Endothelial cell of umbilical vein (primary cell): Measurements from ENCODE around the gene CLSTN2. TPM values are rescaled to one million over a fixed set of nuclear protein-coding genes. Genes with fewer than 3 reads are reported as not detected.

Experiments
- BruUV-seq: library from RNA; stranded (reverse); fragments of 400-500 nt; replicated peaks from 2 replicates; lab custom pipeline; 2021; lab: Mats Ljungman, UMichigan
- CTCF ChIA-PET: fragments of 300-600, 350-600 bp; sonication (Branson Sonifier 250); formaldehyde crosslinking; loops from one replicate; lab custom pipeline; 2021; ENCODE audit warnings: antibody characterized with exemption, inconsistent platforms; lab: Charles Lee
- POLR2A ChIA-PET: fragments of 300-600, 350-600 bp; sonication (Branson Sonifier 250); formaldehyde crosslinking; loops from one replicate; lab custom pipeline; 2021; ENCODE audit warnings: antibody characterized with exemption, inconsistent platforms; lab: Charles Lee
- DNase-seq: peaks from one replicate; pipeline ENCODE4 v3.0.0-alpha.2; 2011; ENCODE audit warnings: low read depth, low spot score
- FAIRE-seq: peaks from 2 replicates; lab custom pipeline; 2011; peaks lifted over from hg19 to GRCh38; lab: Jason Lieb, UNC
- H2AFZ ChIP-seq: 2 replicates; pipeline ENCODE4 v1.6.0; 2012; ENCODE audit warnings: low read depth, low read length, control low read depth, inconsistent platforms
- H3K27ac ChIP-seq: 2 replicates; pipeline ENCODE4 v1.5.1; 2011; ENCODE audit warnings: low read depth, mild to moderate bottlenecking, control low read depth, low read length, moderate library complexity; ENCODE audit not compliant: insufficient read depth
- H3K27me3 ChIP-seq, 2 experiments: 2 replicates each; pipeline versions ENCODE4 v1.6.0 to v1.6.1; 2011; ENCODE audit warnings: low read length in 2 of 2, mixed read lengths in 1 of 2; ENCODE audit not compliant: control insufficient read depth in 2 of 2, insufficient read depth in 2 of 2
- H3K36me3 ChIP-seq, 2 experiments: 2 replicates in 1 of 2; 3 replicates in 1 of 2; pipeline ENCODE4 v1.5.1; 2011; ENCODE audit warnings: low read length in 2 of 2, mild to moderate bottlenecking in 1 of 2, moderate library complexity in 1 of 2; ENCODE audit not compliant: control insufficient read depth in 2 of 2, insufficient read depth in 2 of 2; ENCODE audit errors: extremely low read depth in 1 of 2
- H3K4me1 ChIP-seq: 3 replicates; pipeline ENCODE4 v1.5.1; 2011; ENCODE audit warnings: mild to moderate bottlenecking, low read length; ENCODE audit not compliant: control insufficient read depth, insufficient read depth; ENCODE audit errors: extremely low read depth
- H3K4me2 ChIP-seq: 2 replicates; pipeline ENCODE4 v1.6.1; 2011; ENCODE audit warnings: low read length, control low read depth, mixed read lengths; ENCODE audit not compliant: insufficient read depth
- H3K4me3 ChIP-seq, 3 experiments: fragments of 200-600 bp in 1 of 3; sonication (generic), shearing (Covaris generic) in 1 of 3; replicated peaks in 1 of 3; 2 replicates each; pipeline ENCODE4 v1.5.1; 2011 to 2016; ENCODE audit warnings: control low read depth in 3 of 3, low read length in 3 of 3, mild to moderate bottlenecking in 2 of 3, inconsistent platforms in 1 of 3, low read depth in 1 of 3, moderate library complexity in 1 of 3; ENCODE audit not compliant: insufficient read depth in 1 of 3
- H3K79me2 ChIP-seq: 2 replicates; pipeline ENCODE4 v1.6.0; 2012; ENCODE audit warnings: low read length, inconsistent platforms; ENCODE audit not compliant: control insufficient read depth, insufficient read depth
- H3K9ac ChIP-seq: replicated peaks from 2 replicates; pipeline ENCODE3; 2011; ENCODE audit warnings: low read length, control low read depth; ENCODE audit not compliant: insufficient read depth; ENCODE audit errors: extremely low read depth
- H3K9me1 ChIP-seq: replicated peaks from 3 replicates; pipeline ENCODE4 v1.6.0; 2011; ENCODE audit warnings: mild to moderate bottlenecking, low read length; ENCODE audit not compliant: control insufficient read depth, insufficient read depth; ENCODE audit errors: extremely low read depth
- H3K9me3 ChIP-seq: replicated peaks from 2 replicates; pipeline ENCODE4 v1.5.1; 2012; ENCODE audit warnings: low read length, inconsistent platforms; ENCODE audit not compliant: control insufficient read depth, insufficient read depth
- H4K20me1 ChIP-seq: replicated peaks from 2 replicates; pipeline ENCODE3; 2011; ENCODE audit warnings: mild to moderate bottlenecking, low read length; ENCODE audit not compliant: control insufficient read depth, insufficient read depth; ENCODE audit errors: extremely low read depth
- EZH2 ChIP-seq: IDR thresholded peaks from 2 replicates; pipeline ENCODE4 v1.6.1; 2012; ENCODE audit warnings: borderline replicate concordance, low read depth, mild to moderate bottlenecking, moderate library complexity, low read length, inconsistent platforms; ENCODE audit not compliant: severe bottlenecking
- FOS ChIP-seq: IDR thresholded peaks from 2 replicates; pipeline ENCODE4 v1.6.1; 2011; ENCODE audit warnings: mild to moderate bottlenecking, low read length, moderate library complexity, borderline replicate concordance; ENCODE audit not compliant: insufficient read depth
- GATA2 ChIP-seq: IDR thresholded peaks from 2 replicates; pipeline ENCODE4 v1.7.0; 2011; ENCODE audit warnings: low read depth, mild to moderate bottlenecking, moderate library complexity, mixed read lengths, low read length; ENCODE audit not compliant: insufficient read length, insufficient read depth
- JUN ChIP-seq: IDR thresholded peaks from 2 replicates; pipeline ENCODE4 v1.6.1; 2011; ENCODE audit warnings: borderline replicate concordance, low read depth; ENCODE audit not compliant: insufficient read length, insufficient read depth
- MYC ChIP-seq: IDR thresholded peaks from one replicate; pipeline ENCODE4 v1.6.1; 2011; ENCODE audit warnings: mild to moderate bottlenecking, low read depth, low read length
- POLR2A ChIP-seq: IDR thresholded peaks from 2 replicates; pipeline ENCODE4 v1.6.1; 2012; ENCODE audit warnings: low read depth, mild to moderate bottlenecking, control low read depth, low read length
- POLR2AphosphoS5 ChIP-seq: IDR thresholded peaks from 2 replicates; pipeline ENCODE4 v1.6.1; 2012; ENCODE audit warnings: low read depth, mild to moderate bottlenecking, control low read depth, low read length, moderate library complexity; ENCODE audit not compliant: insufficient read depth
- dilution Hi-C: fragments of 300-500 bp; cut with MboI; formaldehyde crosslinking; loops from one replicate; pipeline ENCODE4 v1.15.0; 2019; ENCODE audit warnings: low sequenced_read_pairs; ENCODE audit not compliant: extremely low pct_ligation_motif_present
- intact Hi-C: fragments of 100-400 bp; cut with micrococcal nuclease; formaldehyde crosslinking; loops from one replicate; pipeline ENCODE4 v1.10.0; 2022
- polyA plus RNA-seq, 4 experiments: library from polyadenylated mRNA; depleted of rRNA in 3 of 4; stranded (reverse) in 3 of 4; unstranded in 1 of 4; fragments of >200 nt; gene quantifications; 2 replicates each; pipeline versions ENCODE4 v1.2.1 to v1.2.3, GENCODE V29; 2011 to 2012; ENCODE audit warnings: missing spikeins in 1 of 4
- total RNA-seq: library from RNA; stranded (reverse); gene quantifications from 2 replicates; pipeline ENCODE4 v1.2.3, GENCODE V29; 2021
- TF ChIP-seq, protein P1 (sequence below), 2 donors: IDR thresholded peaks; 1 replicate in 1 of 2; 2 replicates in 1 of 2; pipeline ENCODE4 v1.5.1; 2011; ENCODE audit warnings: low read length in 2 of 2, mild to moderate bottlenecking in 2 of 2, moderate library complexity in 2 of 2, control low read depth in 1 of 2, inconsistent platforms in 1 of 2, low read depth in 1 of 2; ENCODE audit not compliant: insufficient read depth in 1 of 2; ENCODE audit errors: extremely low read depth in 1 of 2
- TF ChIP-seq, protein P2 (sequence below): IDR thresholded peaks from 2 replicates; pipeline ENCODE4 v1.6.1; 2011; ENCODE audit not compliant: insufficient read depth, insufficient read length

Gene CLSTN2
- total and polyA plus RNA-seq, 2 donors (not counting 3 experiments of a cell fraction or from before 2014, with no cell fraction given) = 0.26 to 0.38 TPM

- no peaks in the 10 kb centered on the region for H3K9me3 ChIP-seq
- H3K9me1 ChIP-seq = no peaks in the 10 kb centered on the region
- no peak overlapping the region for H3K27ac ChIP-seq
- DNase-seq (no peak), FAIRE-seq (no peak)
- POLR2A ChIA-PET = no interaction called here
- dilution Hi-C loops = no loop called here
- no peaks in the 10 kb centered on the region for H3K27me3 ChIP-seq
- intact Hi-C loops = no loop called here
- no peak overlapping the region for H3K9ac ChIP-seq
- TF ChIP-seq, protein P1, sequence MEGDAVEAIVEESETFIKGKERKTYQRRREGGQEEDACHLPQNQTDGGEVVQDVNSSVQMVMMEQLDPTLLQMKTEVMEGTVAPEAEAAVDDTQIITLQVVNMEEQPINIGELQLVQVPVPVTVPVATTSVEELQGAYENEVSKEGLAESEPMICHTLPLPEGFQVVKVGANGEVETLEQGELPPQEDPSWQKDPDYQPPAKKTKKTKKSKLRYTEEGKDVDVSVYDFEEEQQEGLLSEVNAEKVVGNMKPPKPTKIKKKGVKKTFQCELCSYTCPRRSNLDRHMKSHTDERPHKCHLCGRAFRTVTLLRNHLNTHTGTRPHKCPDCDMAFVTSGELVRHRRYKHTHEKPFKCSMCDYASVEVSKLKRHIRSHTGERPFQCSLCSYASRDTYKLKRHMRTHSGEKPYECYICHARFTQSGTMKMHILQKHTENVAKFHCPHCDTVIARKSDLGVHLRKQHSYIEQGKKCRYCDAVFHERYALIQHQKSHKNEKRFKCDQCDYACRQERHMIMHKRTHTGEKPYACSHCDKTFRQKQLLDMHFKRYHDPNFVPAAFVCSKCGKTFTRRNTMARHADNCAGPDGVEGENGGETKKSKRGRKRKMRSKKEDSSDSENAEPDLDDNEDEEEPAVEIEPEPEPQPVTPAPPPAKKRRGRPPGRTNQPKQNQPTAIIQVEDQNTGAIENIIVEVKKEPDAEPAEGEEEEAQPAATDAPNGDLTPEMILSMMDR (IDR thresholded peaks at IDR 0.05; ENCODE audit: extremely low read depth in 1 of 2, insufficient read depth in 1 of 2, low read depth in 1 of 2, low read length in 2 of 2) = no peak
- TF ChIP-seq MYC (no peak), FOS (no peak), JUN (no peak), POLR2AphosphoS5 (no peak), POLR2A (no peak), EZH2 (no peak), GATA2 (no peak)
- TF ChIP-seq, protein P2, sequence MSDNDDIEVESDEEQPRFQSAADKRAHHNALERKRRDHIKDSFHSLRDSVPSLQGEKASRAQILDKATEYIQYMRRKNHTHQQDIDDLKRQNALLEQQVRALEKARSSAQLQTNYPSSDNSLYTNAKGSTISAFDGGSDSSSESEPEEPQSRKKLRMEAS = no peak
- CTCF ChIA-PET = no interaction called here
- no peaks in the 10 kb centered on the region for H4K20me1 ChIP-seq
- no peaks in the 10 kb centered on the region for H3K36me3 ChIP-seq
- H3K4me3 ChIP-seq = no peak overlapping the region
- no peak overlapping the region for H2AFZ ChIP-seq
- no TSS peak for BruUV-seq
- H3K79me2 ChIP-seq = no peaks in the 10 kb centered on the region
- no peak overlapping the region for H3K4me2 ChIP-seq
- no peaks in the 10 kb centered on the region for H3K4me1 ChIP-seq
Measured at GRCh38 chr3:140470962-140471361, 536.0 kb downstream of the CLSTN2 start.
